Measurements from ENCODE around the gene GP5. TPM values are rescaled to one million over a fixed set of nuclear protein-coding genes. Genes with fewer than 3 reads are reported as not detected.
A peak's percentile ranks its signal among the peaks of the same experiment; 100 is the strongest.

GP5 gene
- total and polyA plus RNA-seq, 8 donors = 0.15 to 1.00 (median 0.66) TPM

- Histone ChIP-seq H3K27ac (no peak overlapping the region), H3K27me3 (no peaks in the 10 kb centered on the region), H3K4me3 (no peak overlapping the region), H3K9me3 (no peaks in the 10 kb centered on the region), H3K4me1 (no peaks in the 10 kb centered on the region), H3K36me3 (peaks cover 0 to 63% of the 10 kb centered on the region in 2 donors)
- no peak for ATAC-seq
- TF ChIP-seq CTCF (IDR thresholded peaks at IDR 0.05) = no peak
- no peak for DNase-seq
- intact Hi-C loops (cut with DNase I) = no loop called here
These were observed 19.6 kb upstream of the GP5 start for GRCh38 chr3:194418671-194419070.

- Histone ChIP-seq H3K9me3 (no peaks in the 10 kb centered on the region), H3K36me3 (peaks cover 0 to 73% of the 10 kb centered on the region in 2 donors), H3K4me3 (no peak overlapping the region), H3K4me1 (no peaks in the 10 kb centered on the region), H3K27me3 (no peaks in the 10 kb centered on the region), H3K27ac (no peak overlapping the region)
- no peak for TF ChIP-seq CTCF (IDR thresholded peaks at IDR 0.05)
- intact Hi-C loops (cut with DNase I) = no loop called here
- ATAC-seq = peak; percentile 85
- no peak for DNase-seq
These were observed 8.4 kb upstream of the GP5 start for GRCh38 chr3:194407423-194407822.

GRCh38 chr3:194405766-194406165, 6.7 kb upstream of the GP5 start:
- intact Hi-C loops (cut with DNase I) = no loop called here
- no peak overlapping the region for H3K27ac ChIP-seq
- TF ChIP-seq CTCF (IDR thresholded peaks at IDR 0.05) = no peak
- no peaks in the 10 kb centered on the region for H3K27me3 ChIP-seq
- no peak overlapping the region for H3K4me3 ChIP-seq
- no peak for ATAC-seq
- no peaks in the 10 kb centered on the region for H3K4me1 ChIP-seq
- H3K9me3 ChIP-seq = no peaks in the 10 kb centered on the region
- no peak for DNase-seq
- H3K36me3 ChIP-seq = peaks cover 0 to 58% of the 10 kb centered on the region in 2 donors

GRCh38 chr3:194404365-194405140, 5.5 kb upstream of the GP5 start:
- intact Hi-C loops (cut with DNase I) = no loop called here
- peak in 2 of 4 donors; percentile 40 to 63 for DNase-seq
- TF ChIP-seq CTCF (IDR thresholded peaks at IDR 0.05) = peak; percentile 50 to 64

GRCh38 chr3:194401868-194402329, 2.8 kb upstream of the GP5 start:
- intact Hi-C loops (cut with DNase I) = no loop called here
- Histone ChIP-seq H3K4me1 (peaks cover 6 to 16% of the 10 kb centered on the region in 2 donors), H3K36me3 (peaks cover 0 to 26% of the 10 kb centered on the region in 2 donors), H3K27me3 (peaks cover 15 to 32% of the 10 kb centered on the region in 2 donors), H3K9me3 (no peaks in the 10 kb centered on the region), H3K4me3 (no peak overlapping the region), H3K27ac (no peak overlapping the region)
- no peak for ATAC-seq
- TF ChIP-seq CTCF (IDR thresholded peaks at IDR 0.05) = no peak
- peak in 1 of 4 donors; percentile 24 for DNase-seq

More at GRCh38 chr3:194404365-194405140, 5.5 kb upstream of the GP5 start:
- H3K27me3 ChIP-seq = peaks cover 0 to 5% of the 10 kb centered on the region in 2 donors
- H3K27ac ChIP-seq = no peak overlapping the region
- H3K4me3 ChIP-seq = no peak overlapping the region
- H3K4me1 ChIP-seq = no peaks in the 10 kb centered on the region
- peaks cover 0 to 51% of the 10 kb centered on the region in 2 donors for H3K36me3 ChIP-seq
- no peaks in the 10 kb centered on the region for H3K9me3 ChIP-seq
- ATAC-seq = peak; percentile 66
